Activated CD8-positive, alpha-beta memory T cell treated with anti-CD3 and anti-CD28 coated beads, Interleukin-2, amount 50 U/mL, for 48 hours (primary cell): ENCODE measurements around the gene DCUN1D3.
"Not testable (repeated sequence)": the region's sequence is repeated elsewhere in the genome, so short reads cannot be mapped to it uniquely, and the experiment has no call there.

Experiments used
- DNase-seq: peaks from one replicate; pipeline ENCODE4 v3.0.0-alpha.2; 2020

Gene DCUN1D3, protein sequence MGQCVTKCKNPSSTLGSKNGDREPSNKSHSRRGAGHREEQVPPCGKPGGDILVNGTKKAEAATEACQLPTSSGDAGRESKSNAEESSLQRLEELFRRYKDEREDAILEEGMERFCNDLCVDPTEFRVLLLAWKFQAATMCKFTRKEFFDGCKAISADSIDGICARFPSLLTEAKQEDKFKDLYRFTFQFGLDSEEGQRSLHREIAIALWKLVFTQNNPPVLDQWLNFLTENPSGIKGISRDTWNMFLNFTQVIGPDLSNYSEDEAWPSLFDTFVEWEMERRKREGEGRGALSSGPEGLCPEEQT

DNA sequence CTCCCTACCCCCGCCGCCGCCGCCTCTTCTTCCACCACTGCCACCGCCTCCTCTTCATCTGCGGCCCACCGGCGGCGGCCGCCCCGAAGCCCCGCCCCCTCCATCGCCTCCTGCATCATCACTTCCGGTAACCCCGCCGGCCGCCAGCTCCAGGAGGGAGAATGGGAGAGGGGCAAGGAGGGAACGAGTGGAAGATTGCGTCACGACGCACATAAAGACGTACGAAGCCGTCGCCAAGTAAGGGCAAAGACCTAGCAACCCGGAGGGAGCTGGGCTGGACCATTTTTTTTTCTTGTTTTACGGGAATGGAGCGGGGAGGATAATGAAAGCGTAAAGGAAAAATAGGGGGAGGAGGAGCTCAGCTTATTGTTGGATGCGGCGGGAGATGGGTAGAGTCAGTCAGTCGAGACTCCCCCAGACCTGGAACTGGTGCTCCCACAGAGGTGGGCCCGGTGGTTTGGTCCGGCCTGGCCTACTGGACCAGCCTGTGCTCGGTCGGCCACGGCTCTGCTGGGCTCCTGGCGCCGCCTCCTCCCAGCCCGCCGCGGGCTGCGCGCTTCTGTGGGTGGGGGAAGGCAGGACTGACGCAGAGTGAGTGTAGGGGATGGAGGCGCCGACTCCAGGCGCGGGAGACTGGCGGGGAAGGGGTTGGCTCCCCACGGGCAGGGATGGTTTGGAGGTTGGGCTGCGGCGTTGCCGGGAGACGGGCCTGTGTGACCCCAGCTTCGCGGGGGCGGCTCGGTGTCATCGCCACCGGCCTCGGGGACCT lies at the start of gene DCUN1D3, which contains the start of gene LYRM1:
Gene DCUN1D3, minus strand, starts transcription at position 60 of the 769 bp plus-strand sequence. CDS start 37,820 bp downstream, outside the sequence.
Gene LYRM1, plus strand, starts transcription at position 473 of the 769 bp plus-strand sequence. CDS start 14,785 bp downstream, outside the sequence.
- DNase-seq = peak; percentile 94

DNA sequence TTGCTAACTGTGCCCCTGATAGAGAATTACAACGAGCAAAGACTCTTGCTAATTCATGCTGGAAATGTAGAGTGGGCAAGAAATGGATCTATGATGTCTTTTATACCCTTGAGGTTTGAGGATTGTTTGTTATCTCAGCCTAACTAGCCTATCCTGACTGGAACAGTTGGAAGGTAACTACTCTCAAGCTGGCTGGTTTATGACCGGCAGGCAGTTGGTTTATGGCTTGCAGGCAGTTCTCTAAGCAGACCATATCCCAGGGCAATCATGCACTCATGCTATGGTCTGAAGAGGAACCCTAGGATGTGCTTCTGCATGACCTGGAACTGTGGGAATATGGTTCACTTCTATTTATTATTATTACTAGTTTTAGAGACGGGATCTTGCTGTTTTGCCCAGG lies 49.5 kb upstream of the DCUN1D3 start:
- no peak for DNase-seq

DNA sequence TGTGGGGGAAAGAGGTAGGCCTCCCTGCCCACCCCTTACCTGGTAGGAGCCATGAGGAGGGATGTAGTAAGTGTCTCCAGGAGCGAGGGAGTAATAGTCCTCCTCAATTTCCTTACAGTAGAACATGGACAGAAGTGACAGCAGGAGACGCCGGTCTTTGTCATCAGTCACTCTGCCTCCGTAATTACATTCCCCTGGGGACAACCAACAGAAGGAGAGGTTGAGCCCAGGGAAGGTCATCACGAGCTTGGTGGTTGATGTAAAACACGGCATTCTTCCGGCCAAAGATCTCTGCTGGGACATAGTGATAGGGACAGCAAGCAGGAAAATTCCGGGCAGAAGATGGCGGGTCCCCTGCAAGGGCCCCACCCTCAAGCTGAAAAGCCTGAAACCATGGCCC lies 48.3 kb upstream of the DCUN1D3 start:
- no peak for DNase-seq

DNA sequence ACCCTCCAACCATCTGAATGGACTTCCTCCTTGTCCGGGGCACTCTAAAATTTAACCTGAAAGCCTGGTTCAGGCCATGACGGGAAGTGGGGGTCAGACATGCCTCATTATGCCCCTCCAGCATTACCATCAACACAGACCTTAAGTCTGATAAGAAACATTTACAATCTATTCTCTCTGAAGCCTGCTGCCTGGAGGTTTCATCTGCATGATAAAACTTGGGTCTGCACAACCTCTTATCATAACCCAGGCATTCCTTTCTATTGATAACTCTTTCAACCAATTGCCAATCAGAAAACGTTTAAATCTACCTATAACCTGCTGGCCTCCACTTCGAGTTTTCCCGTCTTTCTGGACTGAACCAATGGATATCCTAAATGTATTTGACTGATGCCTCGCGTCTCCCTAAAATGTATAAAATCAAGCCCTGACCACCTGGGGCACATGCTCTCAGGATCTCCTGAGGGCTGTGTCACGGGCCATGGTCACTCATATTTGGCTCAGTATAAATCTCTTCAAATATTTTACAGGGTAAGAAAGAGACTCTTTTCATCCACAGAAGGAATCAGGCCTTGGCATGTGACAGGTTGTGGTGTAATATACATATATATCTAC lies 46.0 kb upstream of the DCUN1D3 start:
- no peak for DNase-seq

DNA sequence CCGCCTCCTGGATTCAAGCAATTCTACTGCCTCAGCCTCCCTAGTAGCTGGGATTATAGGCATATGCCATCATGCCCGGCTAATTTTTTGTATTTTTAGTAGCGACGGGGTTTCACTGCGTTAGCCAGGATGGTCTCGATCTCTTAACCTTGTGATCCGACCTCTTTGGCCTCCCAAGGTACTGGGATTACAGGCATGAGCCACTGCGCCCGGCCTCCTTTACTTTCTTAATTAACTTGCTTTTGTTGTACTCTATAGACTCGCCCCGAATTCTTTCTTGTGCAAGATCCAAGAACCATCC lies 45.4 kb upstream of the DCUN1D3 start:
- not testable (repeated sequence) for DNase-seq

DNA sequence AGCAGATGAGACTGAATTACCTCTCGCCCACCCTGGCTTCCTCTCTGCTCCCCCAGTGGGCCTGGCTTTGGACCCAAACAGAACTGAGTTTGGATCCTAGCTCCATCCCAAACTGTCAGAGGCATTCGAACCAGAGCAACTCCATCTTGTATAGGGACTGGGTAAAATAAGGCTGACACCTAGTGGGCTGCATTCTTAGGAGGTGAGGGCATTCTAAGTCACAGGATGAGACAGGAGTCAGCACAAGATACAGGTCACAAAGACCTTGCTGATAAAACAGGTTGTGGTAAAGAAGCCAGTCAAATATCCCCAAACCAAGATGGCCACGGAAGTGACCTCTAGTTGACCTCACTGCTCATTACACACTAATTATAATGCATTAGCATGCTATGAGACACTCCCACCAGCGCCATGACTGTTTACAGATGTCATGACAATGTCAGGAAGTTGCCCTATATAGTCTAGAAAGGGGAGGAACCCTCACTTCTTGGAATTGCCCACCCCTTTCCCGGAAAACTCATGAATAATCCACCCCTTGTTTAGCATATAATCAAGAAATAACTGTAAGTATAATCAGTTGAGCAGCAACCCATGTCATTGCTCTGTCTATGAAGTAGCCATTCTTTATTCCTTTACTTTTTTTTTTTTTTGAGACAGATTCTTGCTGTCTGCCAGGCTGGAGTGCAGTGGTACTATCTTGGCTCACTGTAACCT lies 44.9 kb upstream of the DCUN1D3 start:
- DNase-seq = peak; percentile 66

DNA sequence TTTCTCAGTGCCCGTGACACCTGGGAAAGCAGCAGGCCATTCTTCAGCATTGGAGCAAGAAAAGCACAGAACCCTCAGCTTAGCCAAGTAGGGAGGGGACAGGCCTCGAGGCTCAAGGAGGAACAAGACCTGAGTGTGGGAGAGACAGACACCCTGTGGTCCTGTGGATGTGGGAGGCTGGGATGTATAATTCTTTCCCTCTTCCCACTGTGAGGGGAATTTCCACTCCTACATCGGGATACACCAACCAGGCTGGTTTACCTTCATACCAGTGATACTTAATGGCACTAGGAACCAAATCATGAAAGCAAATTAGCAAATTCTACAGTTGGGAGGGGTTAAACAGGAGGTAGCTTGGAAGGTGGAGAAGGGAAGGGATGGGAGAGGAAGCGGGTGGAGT lies 42.1 kb upstream of the DCUN1D3 start:
- DNase-seq = no peak

DNA sequence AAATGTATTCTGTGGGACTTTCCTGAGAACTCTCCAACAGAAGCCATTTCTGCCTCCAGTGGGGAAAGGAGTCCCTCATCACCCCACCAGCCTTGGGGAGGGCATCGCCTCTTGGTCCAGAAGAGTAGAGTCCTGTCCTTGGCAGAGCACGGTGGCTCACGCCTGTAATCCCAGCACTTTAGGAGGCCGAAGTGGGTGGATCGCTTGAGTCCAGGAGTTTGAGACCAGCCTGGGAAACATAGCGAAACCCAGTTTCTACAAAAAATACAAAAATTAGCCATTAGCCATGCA lies 41.4 kb upstream of the DCUN1D3 start:
- no peak for DNase-seq

DNA sequence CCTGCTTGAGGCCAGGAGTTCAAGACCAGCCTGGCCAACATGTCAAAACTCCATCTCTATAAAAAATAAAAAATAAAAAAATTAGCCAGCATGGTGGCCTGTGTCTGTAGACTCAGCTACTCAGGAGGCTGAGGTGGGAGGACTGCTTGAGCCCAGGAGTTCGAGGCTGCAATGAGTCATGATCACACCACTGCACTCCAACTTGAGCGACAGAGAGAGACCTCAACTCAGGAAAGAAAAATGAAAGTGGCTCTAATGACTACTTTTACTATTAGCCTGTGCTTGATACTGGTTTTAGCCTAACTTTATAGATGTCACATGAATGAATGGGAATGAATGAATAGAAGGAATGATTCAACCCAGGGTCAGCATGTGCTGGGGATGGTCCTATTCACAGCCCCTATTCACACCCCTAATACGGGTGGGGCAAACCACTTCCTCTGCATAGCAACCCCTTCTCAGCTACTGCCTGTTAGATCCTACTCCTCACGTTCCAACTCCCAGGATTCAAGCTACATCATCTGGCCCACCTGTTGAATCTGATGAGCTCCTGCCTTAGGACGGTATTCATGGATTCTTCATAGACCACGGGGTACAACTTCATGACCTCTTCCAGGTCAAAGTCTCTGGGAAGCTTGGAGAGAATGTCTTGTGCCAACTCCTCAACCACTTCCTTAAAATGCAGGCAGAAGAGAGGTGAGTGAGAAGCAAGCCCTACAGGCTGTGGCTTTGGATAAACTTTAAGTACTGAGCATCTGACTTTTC lies 40.9 kb upstream of the DCUN1D3 start:
- DNase-seq = no peak

DNA sequence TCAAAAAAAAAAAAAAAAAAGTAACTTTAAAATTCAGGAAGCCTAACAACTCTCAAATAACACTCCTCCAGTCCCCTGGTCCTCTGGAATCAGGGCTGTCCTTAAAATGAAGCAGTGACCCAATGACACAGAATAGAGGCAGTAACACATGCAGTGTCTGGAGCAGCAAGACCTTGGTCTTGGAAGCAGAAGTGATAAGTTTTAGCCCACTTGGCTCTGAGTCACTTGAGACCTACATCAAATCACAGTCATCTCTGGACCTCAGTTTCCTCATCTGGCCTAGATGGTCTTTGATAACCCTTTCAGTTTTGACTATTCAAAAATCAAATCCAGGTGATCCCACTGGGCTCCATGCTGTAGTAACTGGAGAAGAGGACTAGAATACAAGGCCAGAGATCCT lies 39.5 kb upstream of the DCUN1D3 start:
- DNase-seq = no peak

DNA sequence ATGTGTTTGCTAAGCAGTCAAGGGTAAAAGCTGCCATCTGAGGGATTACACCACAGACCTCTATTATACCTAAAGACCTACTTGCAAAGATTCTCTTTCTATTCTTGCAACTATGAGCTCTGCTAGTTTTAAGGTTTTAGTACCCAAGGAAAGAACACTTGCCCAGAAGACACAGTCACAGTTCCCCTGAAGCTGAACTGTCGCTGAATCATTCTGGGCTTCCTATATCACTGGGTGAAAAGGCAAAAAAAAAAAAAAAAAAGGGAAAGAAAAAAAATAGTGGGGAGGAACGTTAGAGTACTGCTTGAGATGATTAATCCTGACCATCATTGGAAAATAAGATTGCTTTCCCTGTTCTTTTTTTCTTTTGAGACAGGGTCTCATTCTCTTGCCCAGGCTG lies 38.3 kb upstream of the DCUN1D3 start:
- no peak for DNase-seq

DNA sequence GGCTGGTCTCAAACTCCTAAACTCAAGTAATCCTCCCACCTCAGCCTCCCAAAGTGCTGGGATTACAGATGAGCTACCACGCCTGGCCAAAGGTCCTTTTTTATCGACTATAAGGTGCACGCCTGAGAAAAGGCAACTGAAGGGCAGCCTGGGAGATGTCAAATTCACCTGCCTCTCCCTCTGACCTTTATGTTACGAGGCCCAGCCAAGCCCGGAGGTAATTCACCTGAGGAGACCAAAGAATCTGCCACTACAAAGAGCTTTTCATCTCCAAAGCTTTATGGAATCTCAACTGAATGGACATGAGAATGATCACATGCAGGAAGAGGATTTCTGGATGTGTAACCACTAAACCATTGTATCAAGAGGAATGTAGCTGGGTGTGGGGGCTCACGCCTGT lies 37.6 kb upstream of the DCUN1D3 start:
- no peak for DNase-seq

DNA sequence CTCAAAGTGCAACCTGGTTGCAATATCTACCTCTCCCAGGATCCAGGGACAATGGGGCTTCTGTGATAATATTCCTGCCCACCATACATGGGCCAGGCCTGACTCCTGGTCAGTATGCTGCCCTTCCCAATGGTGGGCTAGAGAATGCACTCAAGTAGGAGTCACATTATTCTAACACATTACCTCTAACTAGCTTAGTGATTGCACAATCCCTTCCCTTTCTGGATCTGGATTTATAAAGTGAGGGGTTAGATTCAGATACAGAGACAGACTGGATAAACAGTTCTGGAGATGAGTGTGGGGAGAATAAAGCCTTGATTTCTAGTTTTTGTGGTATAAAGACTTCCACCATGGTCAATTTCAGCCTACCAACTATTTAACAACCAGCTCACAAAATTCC lies 33.4 kb upstream of the DCUN1D3 start:
- no peak for DNase-seq

DNA sequence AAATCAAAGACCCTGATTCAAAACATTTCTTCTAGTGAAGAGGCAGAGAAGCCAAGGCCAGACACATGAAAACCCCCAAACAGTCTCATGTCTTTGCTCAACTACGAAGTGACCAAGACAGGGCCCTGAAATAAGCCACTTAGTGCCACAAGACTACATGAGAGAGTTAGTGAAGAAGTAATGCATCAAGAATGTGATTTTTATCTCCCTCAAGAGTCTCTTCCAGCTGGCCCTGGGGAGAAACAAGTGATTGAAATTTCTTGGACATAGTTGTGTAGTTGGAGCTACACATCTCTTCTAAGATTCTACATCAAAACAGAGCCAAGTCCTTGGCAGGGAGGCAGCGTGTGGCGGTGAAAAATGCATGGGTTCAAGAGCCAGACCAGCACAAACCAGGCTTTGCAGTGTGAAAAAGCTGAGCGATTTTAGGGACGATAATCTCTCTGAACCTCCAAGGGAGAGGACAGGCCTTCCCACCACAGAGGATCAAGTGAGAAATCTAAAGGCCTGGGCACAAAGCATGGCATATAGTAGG lies 31.0 kb upstream of the DCUN1D3 start:
- DNase-seq = no peak

DNA sequence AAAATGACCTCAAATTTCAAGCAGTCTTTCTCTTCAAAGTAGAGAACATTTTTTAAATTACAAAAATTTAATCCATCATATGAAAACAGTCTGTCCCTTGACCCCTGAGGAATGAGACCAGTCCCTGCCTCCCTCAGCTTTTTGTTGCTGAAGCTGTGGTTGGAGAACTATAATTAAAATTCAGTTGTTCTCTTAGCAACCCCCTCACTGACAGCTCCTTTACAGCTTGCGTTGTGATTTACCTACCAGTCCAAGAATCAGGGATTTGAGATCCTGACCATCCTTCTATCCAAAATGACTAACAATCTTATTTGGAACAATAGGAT lies 30.2 kb upstream of the DCUN1D3 start:
- DNase-seq = no peak

DNA sequence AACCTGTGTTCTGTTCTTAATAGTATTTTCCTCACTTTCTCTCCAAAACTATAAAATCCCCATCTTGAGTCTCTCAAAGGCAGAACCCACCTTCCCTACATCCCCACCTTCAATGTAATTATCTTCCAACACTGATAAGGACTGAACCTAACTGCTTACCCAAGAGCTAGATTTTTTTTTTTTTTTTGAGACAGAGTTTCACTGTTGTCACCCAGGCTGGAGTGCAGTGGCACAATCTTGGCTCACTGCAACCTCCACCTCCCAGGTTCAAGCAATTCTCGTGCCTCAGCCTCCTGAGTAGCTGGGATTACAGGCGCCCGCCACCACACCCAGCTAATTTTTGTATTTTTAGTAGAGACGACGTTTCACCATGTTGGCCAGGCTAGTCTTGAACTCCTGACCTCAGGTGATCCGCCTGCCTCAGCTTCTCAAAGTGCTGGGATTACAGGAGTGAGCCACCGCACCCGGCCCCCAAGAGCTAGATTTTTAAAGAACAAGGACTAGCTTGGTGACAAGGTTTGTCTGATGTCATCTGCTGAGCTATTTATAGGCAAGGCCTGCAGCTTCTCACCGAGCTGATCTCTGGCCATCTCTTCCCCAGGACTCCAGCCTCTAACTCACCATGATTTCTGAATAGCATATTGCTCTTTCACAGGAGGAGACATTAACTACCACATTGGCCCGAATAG lies 29.7 kb upstream of the DCUN1D3 start:
- DNase-seq = not testable (repeated sequence)

DNA sequence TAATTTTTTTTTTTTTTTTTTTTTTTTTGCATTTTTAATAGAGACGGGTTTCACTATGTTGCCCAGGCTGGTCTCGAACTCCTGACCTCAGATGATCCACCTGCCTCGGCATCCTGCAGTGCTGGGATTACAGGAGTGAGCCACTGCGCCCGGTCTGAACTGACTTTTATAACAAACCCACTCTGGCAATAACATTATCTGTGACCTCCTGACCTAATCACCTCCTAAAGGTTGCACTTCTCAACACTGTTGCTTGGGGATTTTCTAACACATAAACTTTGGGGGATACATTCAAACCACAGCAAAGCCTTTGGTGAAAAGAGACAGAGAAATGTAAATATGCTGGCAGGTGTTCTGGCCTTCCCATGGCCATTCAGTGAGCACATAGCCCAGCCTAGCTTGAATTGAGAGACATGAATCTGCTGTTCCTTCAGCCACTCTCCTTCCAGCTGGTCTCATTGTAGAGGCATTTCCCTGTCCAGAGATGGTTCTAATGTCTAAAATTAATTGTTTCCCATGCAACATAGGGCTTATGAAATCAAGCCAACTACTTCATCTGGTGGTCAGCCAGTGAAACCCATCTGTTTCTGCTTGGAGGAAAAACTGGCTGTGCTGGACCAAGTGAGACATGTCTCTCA lies 28.7 kb upstream of the DCUN1D3 start:
- no peak for DNase-seq

DNA sequence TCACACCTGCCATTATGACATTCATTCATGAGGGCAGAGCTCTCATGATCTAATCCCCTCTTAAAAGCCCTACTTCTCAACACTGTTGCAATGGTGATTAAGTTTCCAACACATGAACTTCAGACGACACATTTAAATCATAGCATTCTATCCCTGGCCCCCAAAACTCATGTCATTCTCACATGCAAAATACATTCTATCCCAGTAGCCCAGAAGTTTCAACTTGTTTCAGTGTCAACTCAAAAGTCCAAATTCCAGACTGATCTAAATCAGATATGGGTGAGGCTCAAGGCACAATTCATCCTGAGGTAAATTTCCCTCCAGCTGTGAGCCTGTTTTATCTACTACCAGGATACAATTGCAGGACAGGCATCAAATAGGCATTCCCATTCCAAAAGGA lies 25.6 kb upstream of the DCUN1D3 start:
- DNase-seq = no peak

DNA sequence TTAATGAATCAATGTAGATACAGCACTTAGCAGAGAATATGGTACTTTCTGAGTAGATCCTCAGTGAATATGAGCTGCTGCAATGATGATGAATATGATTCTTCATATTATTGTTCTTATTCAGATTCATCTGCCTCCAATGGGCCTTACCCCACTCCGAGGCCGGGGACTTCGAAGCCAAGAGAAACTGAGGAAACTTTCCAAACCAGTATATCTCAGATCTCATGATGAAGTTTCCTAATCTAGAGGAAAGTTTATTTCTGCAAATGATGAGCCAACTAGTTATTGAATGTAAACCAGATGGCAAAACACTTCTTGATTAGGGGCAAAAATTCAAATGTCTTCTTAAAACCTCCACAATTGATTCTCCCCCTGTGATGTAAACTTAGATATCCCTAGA lies 23.7 kb upstream of the DCUN1D3 start:
- DNase-seq = no peak

DNA sequence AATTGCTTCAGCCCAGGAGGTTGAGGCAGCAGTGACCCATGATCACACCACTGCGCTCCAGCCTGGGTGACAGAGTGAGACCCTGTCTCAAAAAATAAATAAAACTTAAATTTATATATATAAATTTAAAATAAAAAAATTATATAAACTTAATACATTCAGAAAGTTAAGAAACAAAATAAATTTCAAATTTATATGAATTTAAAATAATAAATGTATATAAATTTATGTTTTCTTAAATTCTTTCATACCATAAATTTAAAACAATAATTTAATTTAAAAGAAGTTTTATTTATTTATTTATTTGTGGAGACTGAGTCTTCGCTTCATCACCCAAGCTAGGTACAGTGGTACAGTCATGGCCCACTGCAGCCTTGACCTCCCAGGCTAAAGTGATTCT lies 20.6 kb upstream of the DCUN1D3 start:
- no peak for DNase-seq

DNA sequence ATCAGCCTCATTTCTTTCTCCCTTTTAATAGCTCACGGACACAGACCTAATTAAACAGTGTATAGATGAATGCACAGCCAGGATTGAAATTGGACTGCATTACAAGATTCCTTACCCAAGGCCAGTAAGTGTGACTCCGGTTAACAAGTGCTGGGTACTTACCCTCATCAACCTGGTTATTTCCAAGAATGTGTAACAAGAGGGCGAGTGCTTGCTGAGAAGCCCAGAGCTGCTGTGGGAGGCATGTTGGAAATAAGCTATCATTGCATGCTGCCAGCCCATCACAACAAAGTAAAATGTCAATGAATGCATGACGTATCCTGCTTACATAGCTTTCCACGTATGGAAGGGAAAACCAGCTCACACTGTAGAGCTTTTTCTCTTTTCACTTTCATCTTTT lies 19.9 kb upstream of the DCUN1D3 start:
- DNase-seq = no peak
